Activated CD8-positive, alpha-beta memory T cell treated with anti-CD3 and anti-CD28 coated beads for 4 hours (primary cell): Measurements from ENCODE around the gene VPREB3.

Experiments used
- DNase-seq, 2 donors: peaks; one replicate each; pipeline ENCODE4 v3.0.0-alpha.2; 2020; ENCODE audit warnings: low read depth in 2 of 2

Gene VPREB3, protein sequence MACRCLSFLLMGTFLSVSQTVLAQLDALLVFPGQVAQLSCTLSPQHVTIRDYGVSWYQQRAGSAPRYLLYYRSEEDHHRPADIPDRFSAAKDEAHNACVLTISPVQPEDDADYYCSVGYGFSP

DNA sequence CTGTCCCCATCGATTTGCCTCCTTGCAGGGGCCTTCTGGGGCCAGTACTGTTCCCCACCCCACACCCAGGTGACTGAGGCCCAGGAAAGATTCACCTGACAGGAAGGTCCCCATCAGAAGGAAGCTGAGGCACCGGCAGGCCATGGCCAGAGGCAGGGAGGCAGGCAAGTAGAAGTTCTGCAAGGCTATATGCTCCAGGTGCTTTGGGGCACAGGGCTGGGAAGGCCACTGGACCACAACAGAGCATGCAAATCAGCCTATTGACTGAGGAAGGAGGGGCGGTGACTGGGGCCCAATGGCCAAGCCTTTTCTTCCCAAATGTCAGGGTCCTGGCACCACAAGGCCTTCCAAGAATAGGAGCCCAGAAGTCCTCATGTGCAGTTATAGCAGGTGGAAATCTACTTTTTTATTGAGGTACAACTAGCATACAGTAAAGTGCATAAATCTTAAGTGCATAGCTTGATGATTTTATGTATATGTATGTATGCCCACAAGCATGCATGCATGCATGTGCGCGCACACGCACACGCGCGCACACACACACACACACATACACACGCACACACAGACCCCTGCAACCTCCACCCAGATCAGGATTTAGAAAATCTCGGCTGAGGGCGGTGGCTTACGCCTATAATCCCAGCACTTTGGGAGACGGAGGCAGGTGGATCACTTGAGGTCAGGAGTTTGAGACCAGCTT lies at the start of gene VPREB3:
Gene VPREB3 (minus strand): TSS at position 206 of the 700 bp plus-strand sequence. CDS start 62 bp downstream, at position 144.
- no peak for DNase-seq

DNA sequence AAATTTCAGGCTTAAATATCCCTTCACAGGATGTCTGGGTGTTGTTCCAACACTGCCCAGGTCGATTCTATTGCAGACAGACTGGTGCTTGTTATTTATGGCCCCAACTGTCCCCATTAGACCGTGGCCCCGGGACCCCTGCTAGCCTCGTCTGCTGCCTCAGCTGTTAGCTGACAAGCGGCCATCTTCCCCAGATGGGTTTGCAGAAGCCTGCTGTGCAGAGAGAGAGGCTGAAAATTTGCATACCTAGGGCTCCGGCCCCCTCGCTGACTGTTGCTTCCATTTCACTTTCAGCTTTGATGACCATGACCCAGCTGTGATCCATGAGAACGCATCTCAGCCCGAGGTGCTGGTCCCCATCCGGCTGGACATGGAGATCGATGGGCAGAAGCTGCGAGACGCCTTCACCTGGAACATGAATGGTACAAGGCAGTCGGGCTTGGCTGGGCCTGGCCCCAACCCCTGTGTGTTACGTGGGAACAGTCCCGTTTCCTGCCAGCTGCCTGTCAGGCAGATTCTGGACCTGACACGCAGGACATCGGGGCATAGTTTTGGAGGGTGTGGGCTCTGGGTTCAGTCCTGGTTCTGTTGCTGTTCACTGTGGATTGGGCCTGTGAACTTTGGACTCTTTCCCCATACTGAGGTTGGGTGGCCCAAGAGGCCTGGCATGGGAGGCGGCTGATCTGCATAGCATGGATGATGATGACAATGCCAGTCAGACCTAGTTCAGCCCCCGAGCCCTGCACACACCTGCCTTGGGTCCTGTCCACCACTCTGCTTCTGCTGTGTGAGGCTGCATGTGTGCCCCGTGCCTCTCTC lies 49.0 kb upstream of the VPREB3 start:
- no peak for DNase-seq

DNA sequence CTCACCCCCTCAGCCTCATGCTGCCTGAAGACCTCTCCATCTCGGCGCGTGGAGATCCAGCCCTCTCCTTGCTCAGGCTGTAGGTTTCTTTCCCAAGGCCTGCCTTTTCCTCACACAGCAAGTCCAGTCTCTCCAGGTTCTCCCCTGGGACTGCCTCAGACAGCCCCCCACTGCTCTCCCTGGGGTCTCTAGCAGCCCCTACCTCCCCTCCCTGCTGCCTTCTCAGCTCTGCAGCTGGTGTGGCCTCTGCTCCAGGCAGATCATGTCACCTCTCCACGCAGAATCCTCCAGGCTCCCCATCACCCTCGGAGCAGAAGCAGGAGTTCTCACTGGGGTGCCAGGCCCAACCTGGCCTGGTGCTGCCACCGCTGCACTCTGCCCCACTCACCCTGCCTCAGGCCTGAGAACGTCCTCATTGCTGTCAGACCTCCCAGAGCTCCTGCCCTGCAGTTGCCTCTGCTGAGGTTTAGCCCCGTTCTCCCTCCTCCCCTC lies 47.7 kb upstream of the VPREB3 start:
- no peak for DNase-seq

DNA sequence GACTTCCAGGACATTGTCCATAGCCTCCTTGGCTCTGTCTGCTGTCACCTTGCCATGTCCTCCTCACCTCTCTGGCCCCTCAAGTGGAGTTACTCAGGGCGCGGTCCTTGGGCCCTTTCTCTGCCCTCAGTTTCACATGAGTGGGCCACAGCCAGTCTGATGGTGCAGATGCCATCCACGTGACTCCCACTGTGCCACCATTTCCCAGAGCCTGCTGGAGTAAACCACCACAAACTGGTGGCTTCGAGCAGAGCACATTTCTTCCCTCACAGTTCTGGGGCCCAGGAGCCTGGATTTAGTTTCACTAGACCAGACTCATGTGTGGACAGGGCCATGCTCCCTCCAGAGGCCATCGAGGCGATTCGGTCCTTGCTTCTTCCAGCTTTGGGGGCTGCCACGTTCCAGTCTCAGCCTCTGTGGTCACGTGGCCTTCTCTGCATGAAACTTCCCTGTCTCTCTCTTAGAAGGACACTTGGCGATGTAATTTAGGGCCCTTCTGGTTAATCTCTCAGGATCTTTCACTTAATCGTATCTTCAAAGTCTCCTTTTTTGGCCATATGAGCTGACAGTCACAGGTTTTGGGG lies 47.1 kb upstream of the VPREB3 start:
- DNase-seq, result no peak

DNA sequence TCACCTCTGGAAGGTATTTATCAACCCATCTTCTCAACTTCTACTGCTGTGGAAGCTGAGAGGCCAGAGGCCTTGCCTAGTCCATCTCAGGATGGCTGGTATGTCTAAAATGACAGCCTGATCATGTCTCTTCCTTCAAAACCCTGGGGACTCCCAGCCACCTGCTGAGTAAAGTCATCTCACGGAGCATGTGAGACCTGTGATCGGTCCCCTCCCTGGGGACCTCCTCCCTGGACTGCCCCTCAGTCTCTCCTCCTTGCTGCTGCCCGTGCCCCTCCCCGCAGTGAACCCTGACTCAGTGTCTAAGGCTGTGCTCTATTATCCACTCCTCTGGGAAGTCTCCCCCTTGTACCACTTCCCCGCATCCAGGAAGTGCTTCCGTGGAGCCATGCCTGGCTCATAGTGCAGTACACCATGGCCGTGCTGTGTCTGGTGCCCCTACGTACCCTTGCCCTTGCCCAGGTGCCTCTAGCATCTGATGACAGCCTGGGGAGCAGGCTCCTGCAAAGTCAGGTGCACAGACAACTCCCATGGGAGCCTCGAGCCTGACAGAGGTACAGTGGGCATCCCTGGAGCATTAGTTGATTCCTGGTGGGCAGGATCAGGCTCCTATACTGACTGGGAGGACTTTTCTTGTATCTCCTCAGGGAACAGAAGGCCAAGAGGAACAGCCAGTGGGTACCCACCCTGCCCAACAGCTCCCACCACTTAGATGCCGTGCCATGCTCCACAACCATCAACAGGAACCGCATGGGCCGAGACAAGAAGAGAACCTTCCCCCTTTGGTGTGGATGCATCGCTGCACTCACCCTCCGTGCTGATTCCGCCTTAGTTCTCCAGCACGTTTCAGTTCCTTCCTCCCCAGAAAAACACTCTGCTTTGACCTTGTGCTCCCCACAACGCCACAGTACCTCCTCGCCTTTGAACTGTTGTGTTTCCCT lies 46.3 kb upstream of the VPREB3 start:
- no peak for DNase-seq

DNA sequence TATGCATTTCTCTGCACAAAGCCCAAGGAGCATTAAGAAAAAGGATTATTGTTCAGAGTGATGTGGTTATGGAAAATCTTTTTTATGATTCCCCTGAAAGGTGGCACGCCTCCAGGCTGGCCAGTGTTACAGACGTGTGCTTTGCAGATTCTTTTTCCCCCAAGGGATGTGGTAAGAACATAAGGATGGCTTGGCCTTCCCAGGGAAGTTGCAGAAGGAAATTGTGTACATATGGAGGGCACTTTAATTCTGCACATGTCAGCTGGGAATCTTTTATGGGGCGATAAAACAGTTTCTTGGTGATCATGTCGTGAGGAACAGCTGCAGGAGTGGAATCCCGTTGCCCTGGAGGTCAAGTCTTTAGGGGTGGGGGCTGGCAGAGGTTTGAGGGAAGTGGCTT lies 42.2 kb upstream of the VPREB3 start:
- DNase-seq, result no peak

DNA sequence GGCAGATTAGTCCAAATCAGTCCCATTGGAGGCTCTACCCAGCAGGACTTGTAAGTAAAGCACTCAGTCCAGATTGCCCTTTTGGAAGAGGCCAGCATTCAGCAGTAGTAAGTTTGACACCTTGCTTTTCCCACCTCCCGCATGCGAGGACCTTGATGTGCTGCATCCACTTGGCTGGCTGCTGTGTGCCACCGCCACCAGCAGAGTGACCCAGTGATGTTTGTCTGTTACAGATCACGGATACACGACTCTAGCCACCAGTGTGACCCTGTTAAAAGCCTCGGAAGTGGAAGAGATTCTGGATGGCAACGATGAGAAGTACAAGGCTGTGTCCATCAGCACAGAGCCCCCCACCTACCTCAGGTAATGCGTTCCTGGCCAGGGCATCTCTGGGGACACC lies 39.1 kb upstream of the VPREB3 start:
- no peak for DNase-seq

DNA sequence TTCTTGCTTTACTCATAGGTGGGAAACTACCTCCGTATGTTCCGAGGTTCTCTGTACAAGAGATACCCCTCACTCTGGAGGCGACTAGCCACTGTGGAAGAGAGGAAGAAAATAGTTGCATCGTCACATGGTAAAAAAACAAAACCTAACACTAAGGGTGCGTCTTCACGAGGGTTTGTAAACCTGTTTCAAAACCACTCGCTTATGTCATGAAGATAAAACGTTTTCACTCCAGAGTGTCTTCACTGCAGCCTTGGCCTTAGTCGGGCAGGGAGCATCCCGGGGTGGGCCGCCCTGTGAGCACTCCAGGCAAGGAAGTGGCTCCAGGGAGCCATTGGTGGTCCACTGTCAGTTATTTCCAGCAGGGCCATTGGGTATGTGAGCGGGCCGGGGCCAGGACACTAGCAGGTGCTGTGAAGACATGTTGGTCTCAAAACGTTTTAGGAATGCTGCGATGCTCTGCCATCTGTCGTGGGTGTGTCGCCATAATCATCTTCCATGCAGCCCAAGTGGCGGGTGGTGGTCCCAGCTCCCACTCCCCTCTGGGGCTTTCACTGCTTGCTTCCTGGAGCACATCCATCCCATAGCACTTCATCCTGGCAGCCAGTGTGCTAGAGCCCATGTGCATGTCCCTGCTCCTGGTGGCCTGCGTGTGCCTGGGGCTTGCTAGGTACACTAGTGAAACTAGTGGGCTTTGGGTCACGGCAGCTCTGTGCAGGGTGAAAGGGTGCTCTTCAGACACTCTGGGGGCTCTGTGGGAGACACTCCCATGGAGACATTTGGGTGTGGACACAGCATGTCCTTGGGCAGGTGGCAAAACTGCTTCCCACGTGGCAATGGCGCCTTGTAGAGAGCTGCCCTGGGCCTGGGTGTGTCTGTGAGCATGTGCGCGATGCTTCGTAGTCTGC lies 37.8 kb upstream of the VPREB3 start:
- no peak for DNase-seq

DNA sequence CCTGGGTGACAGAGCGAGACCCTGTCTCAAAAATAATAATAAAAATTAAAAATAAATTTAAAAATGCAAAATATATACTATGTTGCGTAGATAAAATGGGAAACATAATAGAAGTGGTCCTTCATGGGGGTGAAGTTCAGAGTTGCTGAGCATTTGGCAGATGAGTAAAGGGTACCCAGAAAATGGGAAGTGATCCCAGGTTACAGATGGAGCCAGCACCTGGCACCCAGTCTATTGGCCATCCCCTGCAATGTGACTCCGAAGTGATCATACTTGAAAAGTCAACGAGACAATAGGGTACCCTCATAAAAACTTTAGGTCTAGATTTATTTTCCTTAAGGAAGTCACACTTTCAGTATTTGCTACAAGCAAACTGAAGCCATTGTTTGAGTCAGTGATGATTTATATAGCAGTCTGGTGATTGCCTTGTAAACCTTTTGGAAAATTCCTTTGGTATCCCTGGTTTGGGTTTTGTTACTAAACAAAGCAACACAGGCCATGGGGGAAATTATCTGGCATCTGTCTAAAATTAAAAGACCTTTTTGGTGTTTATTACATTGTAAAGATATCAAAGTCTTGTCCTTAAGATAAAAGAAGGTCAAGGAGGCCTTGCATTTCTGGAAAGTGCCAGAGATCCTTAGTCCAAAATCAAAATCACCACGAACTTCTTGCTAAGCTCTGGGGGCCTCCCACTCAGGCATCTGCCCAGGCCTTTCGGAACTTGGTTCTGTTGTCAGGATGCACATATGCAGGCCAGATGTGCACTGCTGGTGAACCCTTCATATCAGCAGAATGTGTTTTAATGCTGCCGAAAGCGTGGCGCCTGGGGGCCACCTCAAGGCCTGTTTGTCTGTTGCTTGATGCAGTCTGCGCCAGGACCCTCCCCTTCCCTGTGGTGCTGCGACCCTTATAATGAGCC lies 36.9 kb upstream of the VPREB3 start:
- no peak for DNase-seq

DNA sequence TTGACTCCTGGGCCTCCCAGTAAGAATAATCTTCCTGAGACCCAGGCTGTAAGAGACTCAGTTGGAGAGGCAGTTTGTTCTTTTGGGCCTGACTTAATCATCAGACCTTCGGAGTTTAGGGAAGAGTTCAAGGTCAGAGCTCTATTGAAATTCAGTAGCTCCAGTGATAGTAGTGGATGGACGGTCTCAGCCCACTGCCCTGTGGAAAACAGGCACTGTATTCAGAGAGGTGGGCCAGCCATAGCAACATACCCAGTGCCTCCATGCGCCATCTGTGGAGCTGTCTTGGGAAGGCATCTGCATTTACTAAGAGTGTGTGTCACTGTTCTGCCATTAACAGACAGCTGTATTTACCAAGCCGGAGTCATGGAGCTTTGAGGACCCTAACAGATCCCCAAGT lies 35.4 kb upstream of the VPREB3 start:
- no peak for DNase-seq

DNA sequence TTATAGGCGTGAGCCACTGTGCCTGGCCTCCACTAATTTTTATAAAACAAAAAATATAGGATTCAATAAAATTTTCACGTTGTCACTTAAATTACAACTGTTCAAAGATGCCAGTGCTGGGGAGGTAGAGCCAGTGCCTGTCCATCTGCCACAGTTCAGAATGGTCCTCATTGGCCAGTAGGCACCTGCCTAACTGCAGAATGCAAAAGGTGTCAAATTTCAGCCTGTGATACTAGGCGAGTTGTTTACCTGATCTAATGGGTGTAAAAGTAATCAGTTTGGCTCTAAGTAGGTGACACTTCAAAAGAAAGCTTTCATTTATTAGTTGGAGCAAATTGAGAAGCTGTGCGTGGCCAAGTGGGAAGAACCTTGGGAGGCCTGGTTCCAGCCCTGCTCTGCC lies 34.9 kb upstream of the VPREB3 start:
- DNase-seq, result no peak

DNA sequence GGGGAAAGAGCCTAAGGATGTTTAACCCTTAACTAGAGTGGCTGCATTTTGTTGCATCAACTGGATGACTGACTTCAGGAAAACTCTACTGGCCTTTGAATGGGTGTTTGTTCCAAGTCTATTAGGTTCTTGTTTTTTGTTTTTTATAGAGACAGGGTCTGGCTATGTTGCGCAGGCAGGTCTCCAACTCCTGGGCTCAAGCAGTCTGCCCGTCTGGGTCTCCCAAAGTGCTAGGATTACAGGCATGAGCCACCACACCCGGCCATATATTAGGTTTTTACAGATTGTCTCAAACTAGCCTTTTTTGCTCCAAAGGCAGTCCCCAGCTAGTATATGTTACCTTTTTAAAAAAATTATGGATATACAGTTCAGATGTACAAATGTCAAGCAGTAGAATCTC lies 33.7 kb upstream of the VPREB3 start:
- DNase-seq, result no peak

DNA sequence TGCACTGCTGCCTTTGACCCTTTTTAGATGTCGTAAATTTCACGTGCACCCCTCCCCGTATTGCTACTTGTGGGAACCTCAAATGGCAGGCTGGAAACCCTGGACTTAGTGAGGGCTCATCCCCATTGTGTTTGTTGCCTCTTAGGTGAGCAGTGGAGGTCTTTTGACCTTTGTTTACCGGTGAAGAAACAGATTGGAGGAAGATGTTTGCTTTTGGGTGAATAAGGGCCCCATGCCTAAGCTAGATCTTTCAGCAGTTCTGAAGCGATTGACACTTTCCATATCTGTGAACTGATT lies 33.3 kb upstream of the VPREB3 start:
- no peak for DNase-seq

DNA sequence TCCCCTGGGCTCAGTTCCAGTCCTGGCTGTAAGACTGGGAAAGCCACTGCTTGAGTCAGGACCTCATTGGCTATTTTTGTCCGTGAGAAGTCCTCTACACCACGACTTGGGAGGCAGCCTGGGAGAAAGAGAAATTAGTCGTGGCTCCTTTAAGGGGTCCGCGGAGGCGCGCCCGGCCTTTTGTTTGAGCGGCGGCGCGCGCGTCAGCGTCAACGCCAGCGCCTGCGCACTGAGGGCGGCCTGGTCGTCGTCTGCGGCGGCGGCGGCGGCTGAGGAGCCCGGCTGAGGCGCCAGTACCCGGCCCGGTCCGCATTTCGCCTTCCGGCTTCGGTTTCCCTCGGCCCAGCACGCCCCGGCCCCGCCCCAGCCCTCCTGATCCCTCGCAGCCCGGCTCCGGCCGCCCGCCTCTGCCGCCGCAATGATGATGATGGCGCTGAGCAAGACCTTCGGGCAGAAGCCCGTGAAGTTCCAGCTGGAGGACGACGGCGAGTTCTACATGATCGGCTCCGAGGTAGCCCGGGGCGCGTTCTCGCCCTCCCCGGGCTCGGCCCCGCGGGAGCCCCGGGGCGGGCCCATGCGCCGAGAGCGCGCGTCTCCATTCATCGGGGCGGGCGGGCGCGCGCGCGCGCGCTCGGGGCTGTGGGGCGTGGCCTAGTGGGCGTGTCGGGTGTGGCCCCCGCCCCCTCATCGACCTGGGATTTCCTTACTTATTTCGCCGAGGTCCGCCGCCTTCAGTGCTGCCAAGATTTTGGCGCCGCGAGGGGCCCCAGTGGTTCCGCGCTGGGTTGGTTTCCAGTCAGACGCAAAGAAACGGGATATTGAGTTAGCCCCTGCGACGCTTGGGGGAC lies 32.8 kb upstream of the VPREB3 start, which contains the start of gene SMARCB1:
Gene SMARCB1 (plus strand): TSS at position 215 of the 848 bp plus-strand sequence. CDS start 204 bp downstream, at position 419.
- DNase-seq, result peak; percentile 77 to 81

DNA sequence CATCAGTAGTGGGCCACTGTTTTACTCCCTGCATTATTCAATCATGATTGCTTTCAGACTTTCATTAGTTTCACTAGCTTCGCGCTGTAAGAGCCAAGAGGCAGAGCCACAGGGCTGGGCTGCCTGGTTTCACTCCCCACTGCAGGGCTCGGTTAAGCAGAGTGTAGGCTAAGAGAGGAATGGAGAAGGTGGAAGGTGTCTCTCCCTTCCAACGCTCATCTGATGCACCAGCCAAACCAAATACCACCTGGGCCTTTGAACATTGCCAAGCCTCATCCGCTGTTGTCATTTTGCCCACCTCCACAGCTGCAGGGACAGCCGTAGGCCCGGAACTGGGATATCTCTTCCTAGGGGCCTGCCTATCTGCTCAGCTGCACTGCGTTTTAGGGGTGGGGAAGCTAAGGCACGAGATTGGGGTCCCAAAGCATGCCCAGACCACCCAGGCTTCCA lies 32.1 kb upstream of the VPREB3 start:
- DNase-seq, result no peak

DNA sequence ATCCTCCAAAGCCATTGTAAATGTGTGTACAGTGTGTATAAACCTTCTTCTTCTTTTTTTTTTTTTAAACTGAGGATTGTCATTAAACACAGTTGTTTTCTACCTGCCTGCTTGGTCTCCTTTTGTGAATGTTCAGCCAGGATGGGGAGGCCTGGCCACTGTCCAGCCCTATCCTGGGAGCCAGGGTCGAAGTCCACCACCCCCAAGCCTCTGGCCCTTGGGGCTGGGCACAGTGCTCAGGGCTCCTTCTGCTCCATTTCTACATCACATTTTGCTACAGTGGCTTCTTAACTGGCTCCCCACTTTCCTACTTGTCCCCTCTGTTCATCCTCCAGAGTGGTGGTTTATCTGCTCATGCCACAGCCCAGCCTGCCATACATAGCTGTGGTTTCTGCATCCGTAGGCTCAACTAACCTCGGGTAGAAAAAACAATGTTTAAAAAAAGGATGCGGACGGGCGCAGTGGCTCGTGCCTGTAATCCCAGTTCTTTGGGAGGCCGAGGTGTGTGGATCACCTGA lies 30.0 kb upstream of the VPREB3 start:
- no peak for DNase-seq

DNA sequence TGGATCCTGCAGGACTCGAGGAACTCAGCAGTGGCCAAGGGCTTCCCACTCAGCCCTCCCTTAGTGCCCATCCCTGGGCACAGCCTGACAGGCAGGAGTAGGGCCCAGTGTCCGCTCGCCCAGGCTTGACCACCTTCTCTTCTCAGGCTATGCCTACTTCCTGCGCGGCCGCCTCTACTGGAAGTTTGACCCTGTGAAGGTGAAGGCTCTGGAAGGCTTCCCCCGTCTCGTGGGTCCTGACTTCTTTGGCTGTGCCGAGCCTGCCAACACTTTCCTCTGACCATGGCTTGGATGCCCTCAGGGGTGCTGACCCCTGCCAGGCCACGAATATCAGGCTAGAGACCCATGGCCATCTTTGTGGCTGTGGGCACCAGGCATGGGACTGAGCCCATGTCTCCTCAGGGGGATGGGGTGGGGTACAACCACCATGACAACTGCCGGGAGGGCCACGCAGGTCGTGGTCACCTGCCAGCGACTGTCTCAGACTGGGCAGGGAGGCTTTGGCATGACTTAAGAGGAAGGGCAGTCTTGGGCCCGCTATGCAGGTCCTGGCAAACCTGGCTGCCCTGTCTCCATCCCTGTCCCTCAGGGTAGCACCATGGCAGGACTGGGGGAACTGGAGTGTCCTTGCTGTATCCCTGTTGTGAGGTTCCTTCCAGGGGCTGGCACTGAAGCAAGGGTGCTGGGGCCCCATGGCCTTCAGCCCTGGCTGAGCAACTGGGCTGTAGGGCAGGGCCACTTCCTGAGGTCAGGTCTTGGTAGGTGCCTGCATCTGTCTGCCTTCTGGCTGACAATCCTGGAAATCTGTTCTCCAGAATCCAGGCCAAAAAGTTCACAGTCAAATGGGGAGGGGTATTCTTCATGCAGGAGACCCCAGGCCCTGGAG lies 29.3 kb upstream of the VPREB3 start:
- no peak for DNase-seq
